NCI-H510A (cell line): ENCODE results near the gene RASGRP2.

Experiments used
- DNase-seq: peaks from one replicate; lab custom pipeline; 2025; lab: John Stamatoyannopoulos, UW

RASGRP2 gene

DNA sequence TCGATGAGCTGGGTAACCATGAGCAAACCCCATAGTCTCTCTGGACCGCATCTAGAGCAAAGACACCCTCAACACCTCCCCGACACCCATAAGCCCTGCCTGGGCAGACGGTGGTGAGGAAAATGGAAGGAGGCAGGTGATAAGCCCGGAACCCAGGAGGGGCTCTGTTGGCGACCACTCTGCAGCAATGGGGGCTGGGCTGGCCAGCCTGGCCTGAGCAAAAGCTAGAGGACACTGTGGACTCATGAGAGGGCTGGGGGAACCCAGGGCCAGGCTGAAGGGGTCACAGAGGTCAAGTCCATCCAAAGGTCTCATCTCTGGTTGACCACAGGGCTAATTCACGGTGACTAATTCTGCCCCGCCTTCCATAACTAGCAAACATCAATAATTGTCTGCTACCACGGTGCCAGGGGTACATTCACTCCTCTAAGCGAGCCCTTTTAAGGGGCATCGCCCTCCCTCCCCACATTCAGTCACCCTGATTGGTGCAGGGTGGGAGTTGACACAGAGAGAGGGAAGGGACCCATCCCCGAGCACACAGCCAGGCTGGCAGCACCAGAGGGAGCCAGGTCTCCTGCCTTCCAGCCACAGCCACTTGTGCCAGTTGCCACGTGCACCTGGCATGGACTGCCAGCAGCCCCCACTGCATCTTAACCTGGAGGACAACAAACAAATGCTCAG lies 11.9 kb upstream of the RASGRP2 start:
- DNase-seq = no peak

DNA sequence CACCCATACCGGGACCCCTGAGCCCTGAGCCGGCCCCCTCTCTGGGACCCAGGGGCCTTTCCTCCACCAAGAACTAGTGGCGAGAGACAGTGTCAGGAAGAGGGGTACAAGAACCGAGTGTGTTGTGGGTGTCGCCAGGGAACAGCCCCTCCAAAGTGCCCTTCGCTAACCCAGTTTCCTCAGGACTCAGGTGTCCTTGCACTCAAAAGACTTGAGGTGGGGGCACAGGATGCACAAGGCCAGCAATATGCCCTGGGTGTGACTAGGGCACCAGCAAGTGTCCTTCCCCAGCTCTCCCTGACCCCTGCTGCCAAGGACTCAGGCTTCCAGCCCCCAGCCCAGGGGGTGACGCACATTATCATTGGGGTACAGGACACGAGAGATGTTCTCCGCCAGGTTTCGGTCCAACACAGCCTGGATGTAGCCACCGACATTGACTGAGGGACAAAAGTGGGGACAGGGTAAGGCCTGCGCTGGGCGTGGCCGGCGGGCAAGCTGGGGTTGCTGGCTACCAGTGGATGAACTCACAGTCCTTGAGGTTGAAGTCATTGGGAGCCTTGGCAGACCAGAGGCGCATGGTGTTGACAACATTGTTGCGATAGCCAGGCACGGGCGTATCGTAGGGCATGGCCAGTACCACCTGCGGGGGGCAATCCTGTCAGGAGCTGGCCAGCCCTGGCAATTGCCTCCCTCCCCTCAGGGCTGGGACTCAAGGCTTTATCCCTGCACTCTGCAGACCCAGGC lies 11.1 kb upstream of the RASGRP2 start:
- DNase-seq = no peak

DNA sequence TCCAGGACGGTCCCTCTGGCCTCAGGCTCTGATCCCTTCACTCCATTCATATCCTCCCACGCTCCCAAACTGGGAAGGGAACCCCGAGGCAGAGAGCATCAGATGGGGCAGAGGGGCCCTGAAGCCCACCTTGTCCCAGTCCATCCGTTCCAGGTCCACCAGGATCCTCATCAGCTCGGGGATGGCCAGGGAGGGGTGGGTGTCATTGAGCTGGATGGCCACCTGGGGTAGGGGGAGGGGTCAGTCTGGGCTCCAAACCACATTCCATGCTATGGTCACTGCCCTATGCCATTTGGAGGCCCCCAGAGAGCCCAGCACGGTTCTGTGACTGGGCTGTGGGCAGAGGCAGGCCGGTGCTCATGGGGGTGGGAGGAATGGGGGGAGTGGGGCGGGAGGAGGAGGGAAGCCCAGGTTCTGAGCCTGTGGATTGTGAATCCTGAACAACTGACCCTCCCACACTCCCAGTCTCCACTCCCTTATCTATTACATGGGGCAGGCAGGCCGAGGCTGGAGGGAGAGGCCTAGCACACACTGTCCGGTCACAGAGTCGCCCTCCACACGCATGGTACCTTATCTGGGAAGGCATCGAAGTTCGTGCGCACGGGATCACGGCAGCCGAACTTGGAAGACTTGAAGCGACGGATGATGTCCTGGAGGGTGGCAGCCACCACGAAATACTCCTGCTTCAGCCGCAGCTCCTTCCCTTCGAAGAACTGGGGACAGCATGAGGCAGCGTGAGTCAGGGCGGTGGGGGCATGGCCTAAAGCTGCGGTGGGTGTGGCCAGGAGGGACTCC lies 10.4 kb upstream of the RASGRP2 start:
- DNase-seq = no peak

- DNase-seq = no peak
Observed at GRCh38 chr11:64753380-64754123, 9.6 kb upstream of the RASGRP2 start.

DNA sequence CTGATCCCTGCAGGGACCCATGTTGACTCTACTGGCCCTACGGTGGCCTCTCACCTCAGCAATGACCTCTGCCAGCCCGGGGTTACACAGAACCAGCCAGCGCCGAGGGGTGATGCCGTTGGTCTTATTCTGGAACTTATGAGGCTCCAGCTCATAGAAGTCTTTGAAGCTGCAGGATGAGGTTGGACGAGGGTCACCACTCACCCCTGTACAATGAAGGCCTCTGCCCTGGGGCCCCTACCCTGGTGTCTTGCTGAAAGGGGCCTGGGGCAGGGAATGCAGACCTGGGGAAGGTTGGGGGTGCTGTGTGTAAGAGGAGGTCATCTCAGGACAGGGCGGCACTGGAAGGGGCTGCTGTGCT lies 9.1 kb upstream of the RASGRP2 start:
- no peak for DNase-seq

GRCh38 chr11:64752175-64752970 lies 8.4 kb upstream of the RASGRP2 start:
- no peak for DNase-seq

DNA sequence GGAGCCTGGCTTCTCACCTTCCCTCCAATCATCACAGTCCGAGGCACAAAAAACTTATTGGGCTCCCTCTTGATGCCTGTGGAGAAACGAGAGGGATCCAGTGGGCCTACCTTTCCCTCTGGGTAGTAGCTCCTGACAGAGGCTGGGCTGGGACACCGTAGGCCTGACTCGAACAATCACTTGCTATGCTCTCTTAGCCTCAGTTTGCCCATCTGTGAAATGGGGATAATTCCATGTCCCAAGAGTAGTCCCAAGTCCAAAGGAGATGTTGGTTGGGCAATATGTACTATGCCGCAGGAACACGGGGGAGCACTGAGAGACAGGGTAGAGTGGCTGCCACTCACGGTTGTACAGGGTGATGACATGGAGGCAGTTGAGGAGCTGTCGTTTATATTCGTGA lies 7.6 kb upstream of the RASGRP2 start:
- no peak for DNase-seq

DNA sequence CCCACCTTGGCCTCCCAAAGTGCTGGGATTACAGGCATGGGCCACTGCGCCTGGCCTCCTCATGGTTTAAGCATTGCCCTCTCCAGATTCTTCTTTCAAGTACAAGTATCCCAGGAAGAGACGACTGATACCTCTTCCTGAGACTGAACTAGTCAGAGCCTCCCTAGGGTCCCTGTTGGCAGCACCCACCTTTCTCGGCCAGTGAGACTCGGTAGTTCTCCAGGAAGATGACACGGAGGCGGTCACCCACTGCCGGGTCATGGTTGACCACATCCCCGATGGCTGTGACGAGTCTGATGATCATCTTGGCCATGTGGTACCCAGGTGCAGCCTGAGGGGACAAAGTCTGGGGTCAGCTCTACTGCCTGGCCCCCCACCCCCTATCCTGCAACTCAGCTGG lies 7.2 kb upstream of the RASGRP2 start:
- DNase-seq = no peak

DNA sequence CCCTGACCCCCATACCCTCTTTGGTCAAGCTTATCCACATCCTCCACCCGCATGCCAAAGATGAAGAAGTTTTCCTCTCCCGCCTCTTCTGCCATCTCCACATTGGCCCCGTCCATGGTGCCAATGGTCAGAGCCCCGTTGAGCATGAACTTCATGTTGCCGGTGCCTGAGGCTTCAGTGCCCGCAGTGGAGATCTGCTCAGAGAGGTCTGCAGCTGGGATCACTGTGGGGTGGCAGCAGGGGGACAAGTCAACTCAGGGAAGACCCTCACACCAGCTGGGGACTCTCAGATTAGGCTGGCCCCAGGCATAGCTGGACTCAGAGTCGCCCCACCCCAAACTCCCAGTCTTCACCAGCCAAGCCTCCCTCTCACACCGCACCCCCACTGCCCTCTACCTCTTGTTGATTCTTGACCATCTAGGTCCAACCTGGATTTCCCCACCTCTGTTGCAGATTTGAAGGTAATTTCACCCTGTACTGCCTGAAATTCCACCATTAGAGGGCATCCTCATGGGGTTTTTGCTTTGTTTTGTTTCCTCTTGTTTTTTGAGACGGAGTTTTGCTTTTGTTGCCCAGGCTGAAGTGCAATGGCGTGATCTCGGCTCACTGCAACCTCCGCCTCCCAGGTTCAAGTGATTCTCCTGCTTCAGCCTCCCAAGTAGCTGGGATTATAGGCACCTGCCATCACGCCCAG lies 6.6 kb upstream of the RASGRP2 start:
- DNase-seq = no peak

DNA sequence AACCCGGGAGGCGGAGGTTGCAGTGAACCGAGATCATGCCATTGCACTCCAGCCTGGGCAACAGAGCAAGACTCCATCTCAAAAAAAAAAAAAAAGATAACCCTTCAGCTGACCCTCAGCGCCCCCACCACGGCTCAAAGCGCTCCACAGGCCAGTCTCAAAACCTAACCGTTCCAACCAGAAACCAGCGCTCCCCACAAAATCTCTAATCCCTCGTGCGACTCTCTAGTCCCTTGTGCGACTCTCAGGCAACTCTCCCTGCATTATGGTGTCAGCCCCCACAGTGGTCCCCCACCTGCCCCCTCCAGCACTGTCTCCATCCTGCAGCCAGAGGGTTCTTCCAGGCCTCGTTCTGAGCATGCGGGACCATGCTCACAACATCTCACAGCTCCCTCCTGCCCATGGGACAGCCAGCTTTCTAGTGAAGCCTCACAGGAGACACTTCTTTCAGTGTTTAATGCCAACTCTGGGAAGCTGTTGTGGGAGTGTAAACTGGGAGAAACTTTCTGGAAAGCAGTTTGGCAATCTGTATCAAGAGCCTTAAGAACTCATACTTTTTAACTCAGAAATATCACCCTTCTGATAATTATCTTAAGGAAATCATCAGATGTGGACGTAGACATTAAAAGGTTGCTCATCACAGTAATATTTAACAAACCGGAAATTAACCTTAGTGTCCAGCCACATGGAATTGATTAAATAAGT lies 4.2 kb upstream of the RASGRP2 start:
- DNase-seq = no peak

DNA sequence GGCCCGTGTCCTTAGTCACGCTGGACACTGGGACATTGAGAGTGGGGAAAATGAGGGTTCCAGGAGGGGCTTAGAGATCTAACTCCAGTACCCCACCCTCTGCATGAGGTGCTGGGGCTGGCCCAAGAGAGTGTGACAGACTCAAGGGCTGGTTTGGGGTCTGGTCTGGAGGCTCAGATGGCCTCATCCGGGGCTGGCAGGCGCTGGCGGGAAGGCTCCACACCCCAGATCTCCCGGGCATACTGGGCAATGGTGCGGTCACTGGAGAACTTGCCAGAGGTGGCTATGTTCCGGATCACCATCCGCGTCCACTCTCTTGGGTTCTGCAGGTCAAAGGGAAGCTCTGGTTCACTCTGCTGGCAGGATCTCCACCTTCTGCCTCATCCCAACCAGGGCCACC lies 2.5 kb upstream of the RASGRP2 start:
- DNase-seq = no peak

GRCh38 chr11:64745521-64746328 lies 1.8 kb upstream of the RASGRP2 start:
- no peak for DNase-seq

- DNase-seq = no peak
Observed at GRCh38 chr11:64745189-64745520, 1.2 kb upstream of the RASGRP2 start.

DNA sequence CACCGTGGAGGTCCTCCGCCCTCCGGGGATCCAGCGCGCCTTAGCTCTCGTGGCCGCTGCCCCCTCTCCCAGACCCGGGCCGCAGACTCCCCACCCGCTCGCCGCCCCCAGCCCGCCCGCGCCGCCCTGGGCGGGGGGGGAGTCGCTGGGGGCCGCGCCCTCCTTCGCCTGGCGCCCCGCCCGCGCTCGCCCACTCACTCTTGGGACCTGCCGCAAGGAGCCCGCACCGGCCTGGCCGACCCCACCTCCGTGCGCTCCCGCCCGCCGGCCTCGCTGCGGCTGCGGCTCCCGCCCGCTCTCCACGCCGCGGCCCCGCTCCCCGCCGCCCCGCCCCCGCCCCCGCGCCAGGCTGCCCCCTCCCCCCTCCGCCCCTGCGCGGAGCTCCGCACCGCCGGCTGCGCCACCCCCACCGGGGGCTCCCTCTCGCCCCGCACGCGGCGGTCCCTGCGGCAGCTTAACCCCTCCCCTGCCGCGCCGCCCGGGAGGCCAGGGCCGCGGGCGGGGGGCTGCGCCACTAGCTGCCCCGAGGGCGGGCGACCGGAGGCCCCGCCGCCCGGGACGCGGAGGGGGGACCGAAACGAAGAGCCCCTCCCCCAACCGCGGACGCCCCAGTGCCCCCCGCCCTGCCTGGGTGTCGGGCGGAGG lies 724 bp upstream of the RASGRP2 start:
- no peak for DNase-seq

GRCh38 chr11:64742889-64743590 lies 902 bp downstream of the RASGRP2 start:
- DNase-seq = no peak

- no peak for DNase-seq
Observed at GRCh38 chr11:64742087-64742888, 1.7 kb downstream of the RASGRP2 start.

- DNase-seq = no peak
Observed at GRCh38 chr11:64741375-64742086, 2.4 kb downstream of the RASGRP2 start.
